ENCODE measurements around the gene CCNT2.
"Not testable (repeated sequence)": the region's sequence is repeated elsewhere in the genome, so short reads cannot be mapped to it uniquely, and the experiment has no call there.

GRCh38 chr2:134903701-134904100, 14.9 kb upstream of the CCNT2 start:
- not testable (repeated sequence) for TF ChIP-seq POLR2A, CTCF (IDR thresholded peaks at IDR 0.05)
